HT-29 (cell line): ENCODE measurements around the gene FOXA2. TPM values are rescaled to one million over a fixed set of nuclear protein-coding genes. Genes with fewer than 3 reads are reported as not detected.

Experiments used
- DNase-seq: peaks from one replicate; pipeline ENCODE4 v3.0.0-alpha.2; 2015; ENCODE audit warnings: low spot score
- small RNA-seq: library from RNA; depleted of rRNA; stranded (forward); fragments of <200 nt; gene quantifications from one replicate; pipeline ENCODE3, GENCODE V24; 2014
- total RNA-seq: library from RNA; depleted of rRNA; stranded (reverse); fragments of >200 nt; shearing (Covaris generic); gene quantifications from 2 replicates; pipeline ENCODE4 v1.2.3, GENCODE V29; 2014

FOXA2 gene
- total RNA-seq, 1 experiment from 2014 or later: 9.1 TPM

DNA sequence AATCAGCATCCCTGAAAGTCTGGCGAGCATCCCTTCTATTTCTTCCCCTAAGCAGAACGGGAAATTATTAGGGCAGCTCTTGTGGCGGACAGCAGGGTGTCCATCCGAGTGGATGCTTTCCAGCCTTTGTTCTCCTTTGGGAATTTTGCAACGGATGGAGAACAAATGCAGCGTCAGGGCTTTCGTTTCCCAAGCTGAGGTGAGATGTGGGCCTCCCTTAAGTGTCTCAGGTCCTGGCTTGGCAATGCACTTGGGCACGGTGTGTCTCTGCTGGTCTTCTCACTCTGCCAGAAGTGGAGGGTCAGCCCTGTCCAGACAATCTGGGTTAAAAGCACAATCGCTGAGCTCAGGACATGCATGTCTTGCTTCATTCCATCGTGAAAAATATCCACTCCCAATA, 43.5 kb downstream of the FOXA2 start:
- no peak for DNase-seq

- no peak for DNase-seq
Observed at GRCh38 chr20:22536956-22537756, 47.2 kb downstream of the FOXA2 start.

DNA sequence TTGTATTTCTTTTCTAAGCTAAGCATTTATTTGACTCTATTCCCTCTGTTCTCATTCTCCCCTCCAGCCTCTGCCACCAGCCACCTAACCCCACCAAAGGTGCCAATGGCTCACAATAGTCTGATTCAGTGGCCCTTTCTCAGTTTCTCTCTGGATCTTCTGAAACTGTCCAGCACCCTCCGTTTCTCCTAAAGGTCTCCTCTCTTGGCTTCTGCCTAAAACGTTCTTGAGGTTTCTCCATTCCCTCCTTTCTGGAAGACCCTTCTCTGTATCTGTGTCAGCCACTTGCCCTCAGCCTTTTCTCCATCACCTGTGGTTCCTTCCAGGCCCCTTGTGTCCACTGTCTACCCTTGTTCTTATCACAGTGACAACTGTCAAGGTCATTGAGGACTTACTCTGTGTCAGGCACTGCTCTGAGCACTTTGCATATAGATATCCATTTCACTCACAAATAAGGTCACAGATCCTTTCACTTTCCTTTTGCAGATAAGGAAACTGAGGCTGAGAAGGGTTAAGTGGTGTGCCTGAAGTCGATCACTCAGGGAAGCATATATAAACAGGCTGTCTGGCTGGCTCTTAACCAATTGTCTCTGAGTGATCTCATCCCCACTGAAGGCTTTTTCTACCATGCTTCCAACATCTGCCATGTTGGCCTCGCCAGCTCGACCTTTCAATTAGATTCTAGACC, 48.1 kb downstream of the FOXA2 start:
- no peak for DNase-seq

- no peak for DNase-seq
Observed at GRCh38 chr20:22535483-22535882, 48.9 kb downstream of the FOXA2 start.

DNA sequence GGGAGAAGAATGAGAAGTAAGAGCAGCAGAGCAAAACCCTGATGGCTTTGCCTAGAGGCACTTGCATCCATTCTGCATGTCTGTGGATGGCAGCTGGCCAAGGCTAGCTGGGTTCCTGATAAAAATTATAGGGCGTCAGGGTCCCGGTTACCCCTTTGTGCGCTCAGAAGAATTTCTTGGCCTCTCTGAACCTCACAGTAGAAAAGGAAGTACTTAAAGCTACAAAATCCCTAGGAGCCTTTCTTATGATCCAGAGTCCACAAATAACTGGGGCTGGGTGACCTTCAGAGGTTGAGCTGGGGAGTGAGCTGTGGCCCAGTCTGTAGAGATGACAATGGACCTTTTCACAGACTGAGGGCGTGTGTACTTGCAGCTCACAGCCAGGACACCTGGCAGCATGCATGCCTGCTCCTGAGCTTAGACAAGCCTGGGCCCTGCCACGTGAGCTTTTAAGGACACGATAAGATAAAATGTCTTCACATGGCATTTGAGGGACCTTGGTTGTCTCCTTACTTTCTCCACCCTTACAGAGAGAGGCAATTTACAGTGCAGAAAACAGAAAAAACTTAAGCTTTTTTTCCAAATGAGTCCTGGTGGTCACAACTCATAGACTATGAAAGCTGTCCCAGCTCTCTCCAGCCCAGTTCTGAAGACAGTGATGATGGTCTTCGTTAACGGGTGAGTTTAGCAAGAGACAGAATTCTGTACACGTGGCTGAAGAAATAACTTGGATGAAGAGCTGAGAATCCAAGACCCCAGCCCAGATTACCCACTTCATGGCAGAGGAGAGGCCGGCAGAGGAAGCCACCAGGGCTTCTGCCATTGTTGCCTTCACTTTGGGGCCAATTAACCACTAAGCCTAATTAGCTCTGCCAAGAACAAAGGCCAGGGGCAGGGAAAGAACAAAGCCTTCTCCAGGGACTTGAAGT, 50.3 kb downstream of the FOXA2 start:
- DNase-seq: no peak

GRCh38 chr20:22532598-22532997, 51.8 kb downstream of the FOXA2 start:
- no peak for DNase-seq

DNA sequence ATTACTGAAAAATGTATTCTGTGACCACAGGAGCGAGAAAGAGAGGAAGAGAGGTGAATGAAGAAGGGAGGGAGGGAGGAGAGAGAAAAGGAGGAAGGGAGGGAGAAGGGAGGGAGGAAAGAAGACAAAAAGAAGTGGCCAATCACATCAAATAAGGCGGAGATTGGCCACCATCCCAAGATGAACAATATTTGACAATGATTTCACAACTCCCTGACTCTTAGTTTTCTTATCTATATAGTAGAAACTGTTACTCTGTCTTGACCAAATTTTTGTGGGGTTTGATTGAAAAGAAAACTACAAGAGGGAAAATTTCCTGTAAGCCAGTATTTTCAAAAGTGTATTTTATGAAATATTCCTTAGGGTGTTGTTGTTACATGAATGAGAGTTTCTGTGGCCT, 52.6 kb downstream of the FOXA2 start:
- DNase-seq: no peak

DNA sequence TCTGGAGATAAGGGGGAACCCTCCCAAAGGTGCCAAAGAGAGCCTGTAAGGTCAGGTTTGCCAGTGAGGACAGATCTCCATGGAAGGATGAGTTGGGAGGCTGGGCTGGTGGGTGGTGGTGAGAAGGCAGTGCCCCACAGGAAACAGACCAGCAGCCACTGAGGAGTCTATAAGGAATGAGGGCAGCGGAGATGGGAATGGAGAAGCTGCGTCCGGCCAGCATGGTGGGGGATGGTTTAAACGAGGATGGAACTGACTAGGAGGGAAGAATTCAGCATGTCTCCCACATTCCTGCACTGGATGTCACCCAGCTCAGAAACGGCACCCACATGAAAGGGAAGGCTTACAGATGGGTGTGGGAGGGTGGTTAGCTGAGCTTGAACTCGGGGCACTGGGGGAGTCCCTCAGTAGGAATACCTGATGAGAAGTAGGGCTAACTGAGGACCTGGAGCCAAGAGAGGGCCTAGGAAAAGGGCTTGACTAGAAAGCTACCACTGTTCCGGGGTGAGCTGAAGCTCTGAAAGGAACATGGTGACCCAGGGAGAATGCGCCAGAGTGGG, 53.2 kb downstream of the FOXA2 start:
- DNase-seq: no peak

Small RNA genes lying within 50 kb of the gene (small RNA-seq; reads per million reads assigned to genes)
- gene LINC00261: not detected
